Measurements from ENCODE around the gene PITPNM3. TPM values are rescaled to one million over a fixed set of nuclear protein-coding genes. Genes with fewer than 3 reads are reported as not detected.
A peak's percentile ranks its signal among the peaks of the same experiment; 100 is the strongest.

Gene PITPNM3
- total RNA-seq, 1 experiment from 2014 or later, result 1.5 TPM

DNA sequence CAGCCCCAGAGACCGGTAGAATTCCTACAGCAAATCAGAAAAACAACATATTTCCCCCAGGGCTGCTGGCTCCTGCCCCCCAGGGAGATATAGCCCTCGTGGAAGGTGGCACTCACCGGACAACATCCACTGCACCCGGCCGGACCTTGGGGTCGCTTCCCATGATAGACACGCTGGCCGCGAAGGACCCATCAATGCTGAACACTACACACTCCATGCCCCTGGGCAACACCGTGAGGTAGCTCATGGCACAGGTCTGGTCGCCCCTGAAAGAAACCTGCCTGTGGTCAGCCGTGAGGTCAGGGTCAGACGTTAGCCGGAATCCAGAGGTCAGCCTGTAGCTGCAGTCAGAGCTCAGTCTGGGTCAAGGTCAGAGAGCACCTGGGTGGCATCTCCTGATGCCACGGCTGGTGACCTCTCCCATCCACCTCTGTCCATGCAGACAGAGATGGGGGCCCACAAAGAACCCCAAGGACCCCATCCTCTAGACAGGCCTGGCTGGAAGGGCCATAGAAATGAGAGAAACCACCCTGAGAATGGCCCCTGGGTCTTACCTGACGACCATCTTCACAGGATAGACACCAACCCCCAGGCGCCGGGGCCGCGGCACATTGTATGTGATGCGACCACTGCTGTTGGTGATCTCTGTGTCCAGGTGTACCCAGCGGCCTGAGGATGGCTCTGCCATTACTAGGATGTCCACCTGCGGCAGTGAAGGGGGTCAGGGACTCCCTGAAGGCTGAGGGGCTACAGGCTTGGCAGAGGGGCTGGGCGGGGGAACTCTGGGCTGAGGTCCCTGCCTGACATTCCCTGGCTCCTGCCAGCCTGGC is 92.5 kb downstream of the PITPNM3 start:
- no peak for DNase-seq (ENCODE audit: low read depth)

DNA sequence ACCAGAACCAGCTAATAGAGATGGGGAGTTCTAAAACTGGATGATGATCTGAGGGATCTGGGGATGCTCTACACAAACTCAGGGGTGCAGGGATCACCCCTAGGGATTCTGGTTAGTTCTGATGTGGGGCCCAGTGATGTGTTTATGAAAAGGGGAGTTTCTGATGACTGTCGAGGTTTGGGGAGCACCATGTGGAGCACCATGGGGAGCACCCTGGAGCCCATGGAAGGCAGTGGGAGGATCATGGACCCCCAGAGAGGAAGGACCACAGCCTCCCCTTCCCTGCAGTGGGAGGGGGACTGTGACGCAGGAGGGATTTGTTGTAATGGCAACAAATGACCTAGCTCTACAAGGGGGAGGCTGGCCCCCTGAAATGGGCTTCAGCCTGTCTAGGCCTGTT is 93.7 kb downstream of the PITPNM3 start:
- no peak for DNase-seq (ENCODE audit: low read depth)

DNA sequence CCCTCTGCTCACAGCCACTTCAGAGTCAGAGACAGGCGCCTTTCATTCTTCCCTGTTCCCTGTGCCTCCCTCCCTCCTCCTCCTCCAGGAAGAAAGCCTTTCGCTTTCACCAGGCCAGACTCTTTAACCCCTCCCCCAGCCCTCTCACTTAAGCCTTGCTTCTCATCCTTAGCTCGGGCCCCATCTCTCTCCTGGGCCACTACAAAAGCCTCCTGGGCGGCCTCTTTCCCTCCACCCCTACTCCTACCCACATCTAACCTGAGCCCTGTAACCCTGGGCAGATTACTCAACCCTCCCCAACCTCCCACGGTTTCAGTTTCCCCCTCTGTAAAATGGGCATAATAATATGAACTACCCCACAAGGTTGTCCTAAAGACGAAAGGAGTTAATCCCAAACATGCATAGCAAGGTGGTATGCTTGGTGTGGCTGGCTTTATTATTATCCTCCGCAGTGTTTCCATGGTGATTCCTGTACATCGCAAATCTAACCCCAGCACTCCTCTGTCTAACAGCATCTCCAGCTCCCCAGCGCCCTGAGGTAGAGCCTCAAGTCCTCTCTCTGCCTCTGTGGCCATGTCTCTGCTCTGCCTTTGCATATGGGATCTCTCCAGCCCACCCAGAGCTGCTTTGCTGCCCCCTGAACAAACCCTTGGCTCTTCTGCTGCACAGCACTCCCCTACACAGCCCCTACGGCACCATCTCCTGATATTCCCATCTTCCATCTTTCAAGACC is 94.4 kb downstream of the PITPNM3 start:
- DNase-seq (ENCODE audit: low read depth), result no peak

DNA sequence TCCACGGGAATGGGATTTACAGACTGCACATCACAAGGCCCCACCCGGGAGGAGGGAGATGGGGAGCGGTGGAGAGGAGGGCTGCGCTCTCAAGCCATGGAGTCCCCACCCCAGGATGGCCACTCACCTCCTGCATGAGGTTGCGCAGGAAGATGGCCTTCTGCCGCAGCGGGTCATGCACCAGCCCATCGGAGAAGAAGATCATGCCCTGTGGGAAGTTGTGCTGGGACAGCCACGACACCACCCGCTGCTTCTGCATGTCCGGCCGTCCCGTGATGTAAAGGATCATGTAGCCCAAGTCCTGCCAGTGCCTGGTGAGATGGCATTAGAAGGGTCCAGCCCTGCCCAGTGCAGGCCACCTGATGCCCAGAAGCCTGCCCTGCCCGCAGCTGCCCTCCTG is 95.1 kb downstream of the PITPNM3 start:
- no peak for DNase-seq (ENCODE audit: low read depth)

DNA sequence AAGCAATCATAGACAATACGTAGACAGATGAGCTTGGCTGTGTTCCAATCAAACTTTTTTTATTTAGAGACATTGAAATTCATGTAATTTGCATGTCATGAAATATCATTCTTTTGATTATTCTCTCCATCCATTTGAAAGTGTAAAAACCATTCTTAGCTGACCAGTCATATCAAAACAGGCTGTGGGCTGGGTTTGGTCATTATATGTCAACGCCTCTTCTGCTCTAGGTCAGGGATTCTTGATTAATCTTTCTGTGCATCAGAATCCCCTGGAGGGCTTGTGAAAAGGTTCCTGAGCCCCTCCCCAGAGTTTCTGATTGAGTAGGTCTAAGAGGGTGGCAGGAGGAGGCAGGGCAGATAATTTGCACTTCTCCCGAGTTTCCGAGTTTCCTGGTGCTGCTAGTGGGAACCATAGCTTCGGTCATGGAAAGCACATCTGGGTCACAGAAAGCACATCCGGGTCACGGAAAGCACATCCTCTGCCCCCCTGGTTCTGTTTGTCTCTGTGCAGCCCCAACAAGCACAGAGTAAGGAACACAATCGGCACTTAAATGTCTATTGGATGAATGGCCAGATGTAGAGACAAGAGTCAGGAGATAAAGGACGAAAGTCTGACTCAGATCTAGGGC is 95.7 kb downstream of the PITPNM3 start:
- DNase-seq (ENCODE audit: low read depth), result no peak

DNA sequence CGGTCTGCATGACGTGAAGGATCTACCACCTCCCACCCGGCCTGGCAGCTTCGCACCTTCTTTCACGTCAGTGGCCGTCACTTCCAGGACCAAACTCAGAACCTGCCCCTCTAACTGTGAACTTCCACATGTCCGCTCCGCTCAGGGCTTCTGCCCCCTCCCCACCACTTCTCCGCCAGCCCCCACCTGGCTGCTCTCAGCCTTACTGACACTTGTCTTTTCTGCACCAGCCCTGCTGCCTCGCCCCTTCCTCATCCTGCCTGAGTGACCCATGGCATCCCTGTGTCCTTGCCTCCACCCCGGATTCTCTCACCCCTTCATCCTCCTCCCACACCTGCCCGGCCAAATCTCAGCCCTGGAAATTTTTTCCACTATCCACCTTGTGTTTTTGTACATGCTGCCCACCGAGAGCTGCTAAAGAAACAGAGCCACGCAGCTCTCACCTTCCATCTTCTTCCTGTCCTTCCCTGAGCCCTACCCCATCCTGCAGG is 97.8 kb downstream of the PITPNM3 start:
- DNase-seq (ENCODE audit: low read depth), result no peak

DNA sequence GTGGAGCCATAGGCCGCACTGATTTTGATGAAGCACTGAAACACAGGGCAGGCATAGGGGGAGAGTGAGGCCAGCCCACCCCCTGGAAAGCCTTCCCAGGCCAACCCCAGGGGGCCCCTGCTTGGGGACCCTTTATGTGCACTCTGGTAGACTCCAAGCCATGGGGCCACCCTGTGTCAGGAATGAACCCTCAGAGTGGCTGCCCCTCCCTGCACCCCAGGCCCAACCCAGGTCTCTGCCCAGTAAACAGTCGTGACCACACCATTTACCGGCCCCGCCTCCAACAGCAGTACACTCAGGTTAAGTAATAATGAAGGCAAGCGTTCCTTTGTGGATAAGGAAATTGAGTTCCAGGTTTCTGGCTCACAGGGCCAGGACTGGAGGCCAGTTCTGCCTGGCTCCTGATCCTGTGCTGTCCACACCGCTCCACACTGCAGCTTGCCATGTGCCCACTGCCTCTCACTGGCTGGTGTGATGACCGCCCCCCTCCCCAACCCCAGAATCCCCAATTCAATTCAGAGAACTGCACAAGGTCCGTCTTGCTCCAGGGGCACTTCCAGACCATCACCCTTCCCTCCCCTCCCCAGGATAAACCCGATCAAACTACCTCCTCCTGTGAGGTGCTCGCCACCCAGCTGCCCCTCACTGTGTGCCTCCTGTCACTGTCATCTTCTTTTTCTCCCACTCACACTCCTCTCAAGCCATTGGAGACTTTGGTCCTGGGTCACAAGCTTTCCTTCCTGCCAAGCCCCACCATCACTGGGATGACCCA is 98.5 kb downstream of the PITPNM3 start:
- no peak for DNase-seq (ENCODE audit: low read depth)

DNA sequence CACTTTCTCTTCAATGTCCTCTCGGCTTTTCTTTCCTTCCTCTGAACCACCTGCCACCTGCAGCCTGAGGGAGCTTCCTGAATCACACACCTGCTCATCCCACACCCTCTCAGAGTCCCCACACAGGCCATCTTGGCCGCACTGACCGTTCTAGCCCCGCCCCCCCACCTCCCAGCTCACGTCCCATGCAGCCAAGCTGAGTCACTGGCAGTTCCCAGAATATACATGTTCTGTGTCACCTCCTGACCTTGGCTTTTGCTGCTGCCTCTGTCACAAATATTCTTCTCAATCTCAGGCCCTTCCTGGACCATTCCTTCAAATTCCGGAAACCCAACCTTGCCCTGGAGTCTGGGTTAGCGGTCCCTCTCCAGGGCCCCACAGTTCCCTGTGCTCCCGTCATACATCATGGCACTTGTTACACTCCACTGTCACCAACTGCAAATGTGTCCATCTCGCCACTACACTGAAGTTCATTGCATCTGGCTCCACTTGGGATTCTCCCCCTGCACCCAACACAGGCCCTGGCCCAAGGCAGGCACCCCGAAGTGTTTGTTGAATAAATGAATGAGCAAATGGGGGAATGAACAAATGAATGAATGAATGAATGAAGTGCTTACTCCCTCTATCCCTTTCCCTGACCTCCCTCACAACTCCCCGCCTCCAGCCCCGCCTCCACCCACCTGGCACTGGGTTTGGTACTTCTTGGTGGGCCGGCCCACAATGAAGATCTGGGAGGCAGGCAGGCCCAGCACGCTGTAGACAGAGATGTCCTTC is 99.3 kb downstream of the PITPNM3 start:
- peak; percentile 64 for DNase-seq (ENCODE audit: low read depth)

DNA sequence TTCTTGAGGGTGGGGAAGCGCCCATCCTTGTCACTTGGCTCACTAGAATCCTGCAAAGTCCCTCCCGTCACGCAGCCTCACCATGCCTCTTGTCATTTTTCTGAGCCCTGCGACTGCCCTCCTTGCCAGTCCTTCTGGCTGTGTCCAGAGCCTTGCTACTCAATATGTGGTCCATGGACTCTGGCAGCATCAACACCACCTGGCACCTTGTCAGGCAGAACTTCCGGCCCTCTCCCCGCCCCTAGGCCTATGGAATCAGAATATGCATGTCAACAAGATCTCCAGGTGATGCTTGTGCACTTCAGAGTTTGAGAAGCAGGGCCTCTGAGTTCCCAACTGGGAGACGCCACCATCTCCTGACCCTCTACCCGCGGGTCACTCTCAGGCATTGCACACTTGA is 100.0 kb downstream of the PITPNM3 start:
- DNase-seq (ENCODE audit: low read depth), result no peak

DNA sequence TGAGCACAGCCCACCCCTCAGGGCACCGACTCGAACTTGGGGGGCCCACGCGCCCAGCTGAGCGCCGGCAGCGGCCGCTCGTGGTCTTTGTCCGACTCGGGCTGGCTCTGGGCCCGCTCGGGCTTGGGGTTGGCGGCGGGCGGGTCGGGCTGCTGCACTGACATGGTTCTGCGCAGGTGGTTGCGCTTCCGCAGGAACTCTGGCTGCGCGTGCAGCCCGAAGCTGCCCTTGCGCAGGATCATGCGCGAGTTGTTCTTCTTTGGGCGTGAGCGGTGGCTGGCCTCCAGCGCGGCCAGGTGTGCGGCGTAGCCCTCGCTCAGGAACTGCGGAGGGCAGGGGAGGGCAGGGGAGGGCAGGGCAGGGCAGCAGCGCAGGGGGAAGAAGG is 101.0 kb downstream of the PITPNM3 start:
- DNase-seq (ENCODE audit: low read depth), result no peak

DNA sequence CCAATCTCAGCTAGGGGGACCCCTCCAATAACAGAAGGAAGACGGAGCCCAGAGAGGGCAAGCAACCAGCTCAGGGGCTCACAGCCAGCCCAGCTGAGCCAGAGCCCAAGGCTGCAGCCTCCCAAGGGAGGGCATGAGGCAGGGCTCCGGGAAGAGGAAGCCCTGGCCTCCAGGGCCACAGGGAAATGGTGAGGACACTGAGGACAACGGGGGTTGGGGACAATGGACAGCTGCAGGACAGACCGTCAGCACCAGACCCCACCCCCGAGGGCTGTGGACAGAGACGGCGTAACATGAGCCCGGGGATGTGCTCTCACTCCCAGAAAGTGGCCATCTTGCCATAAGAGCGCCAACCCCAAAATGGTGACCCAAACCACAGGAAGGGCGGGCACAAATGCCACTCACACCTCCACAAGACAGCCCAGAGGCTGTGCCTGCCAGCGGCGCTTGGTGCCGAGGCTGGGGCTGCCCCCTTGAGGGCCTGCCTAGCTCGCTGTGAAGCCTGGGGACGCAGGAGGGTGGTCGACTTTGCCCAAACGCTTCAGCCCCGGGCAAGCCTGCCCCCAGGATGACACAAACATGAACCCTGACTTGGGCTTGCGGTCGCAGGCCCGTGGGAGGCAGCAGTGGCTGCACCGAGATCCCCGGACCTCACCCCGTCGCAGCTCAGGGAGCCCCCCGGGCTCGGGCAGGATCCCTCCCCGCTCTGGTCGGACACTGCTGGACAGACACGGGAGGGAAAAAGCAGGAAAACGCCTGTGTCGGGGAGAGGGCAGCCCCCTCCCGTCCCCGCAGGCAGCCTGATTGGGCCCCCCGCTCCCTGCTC is 101.6 kb downstream of the PITPNM3 start:
- no peak for DNase-seq (ENCODE audit: low read depth)

DNA sequence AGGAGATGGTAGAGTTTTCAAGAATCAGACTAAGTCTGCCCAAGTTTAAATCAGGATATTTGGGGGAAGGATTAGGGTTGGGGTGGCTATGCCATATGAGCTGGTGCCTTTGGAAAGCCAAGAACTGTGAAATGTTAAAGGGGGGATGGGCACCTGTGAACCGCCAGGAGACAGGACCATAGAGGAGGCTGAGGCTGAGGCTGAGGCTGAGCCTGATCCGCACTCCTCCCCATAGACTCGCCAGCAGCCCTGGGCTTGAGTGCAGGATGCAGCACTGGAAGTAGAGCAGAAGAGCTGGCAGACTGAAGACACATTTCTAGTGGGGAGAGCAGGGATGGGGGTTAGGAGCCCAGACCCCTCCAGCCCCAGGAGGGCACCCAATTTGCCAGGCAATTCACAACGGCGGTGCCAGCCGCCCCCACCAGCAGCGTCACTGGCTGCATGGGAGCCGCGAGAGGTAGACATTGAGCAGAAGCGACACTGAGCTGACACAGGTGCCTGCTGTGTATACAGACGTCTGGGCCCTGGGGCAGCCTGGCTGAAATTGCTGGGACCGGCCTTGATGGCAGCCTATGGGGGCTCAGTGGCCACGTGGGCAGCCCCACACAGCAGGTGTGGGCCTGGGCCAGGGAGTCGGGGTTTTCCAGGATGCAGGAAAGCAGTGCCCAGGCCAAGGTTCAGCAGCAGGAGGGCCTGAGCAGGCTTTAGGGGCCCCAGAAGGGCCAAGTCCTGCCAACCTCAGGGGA is 102.9 kb downstream of the PITPNM3 start:
- DNase-seq (ENCODE audit: low read depth), result no peak

DNA sequence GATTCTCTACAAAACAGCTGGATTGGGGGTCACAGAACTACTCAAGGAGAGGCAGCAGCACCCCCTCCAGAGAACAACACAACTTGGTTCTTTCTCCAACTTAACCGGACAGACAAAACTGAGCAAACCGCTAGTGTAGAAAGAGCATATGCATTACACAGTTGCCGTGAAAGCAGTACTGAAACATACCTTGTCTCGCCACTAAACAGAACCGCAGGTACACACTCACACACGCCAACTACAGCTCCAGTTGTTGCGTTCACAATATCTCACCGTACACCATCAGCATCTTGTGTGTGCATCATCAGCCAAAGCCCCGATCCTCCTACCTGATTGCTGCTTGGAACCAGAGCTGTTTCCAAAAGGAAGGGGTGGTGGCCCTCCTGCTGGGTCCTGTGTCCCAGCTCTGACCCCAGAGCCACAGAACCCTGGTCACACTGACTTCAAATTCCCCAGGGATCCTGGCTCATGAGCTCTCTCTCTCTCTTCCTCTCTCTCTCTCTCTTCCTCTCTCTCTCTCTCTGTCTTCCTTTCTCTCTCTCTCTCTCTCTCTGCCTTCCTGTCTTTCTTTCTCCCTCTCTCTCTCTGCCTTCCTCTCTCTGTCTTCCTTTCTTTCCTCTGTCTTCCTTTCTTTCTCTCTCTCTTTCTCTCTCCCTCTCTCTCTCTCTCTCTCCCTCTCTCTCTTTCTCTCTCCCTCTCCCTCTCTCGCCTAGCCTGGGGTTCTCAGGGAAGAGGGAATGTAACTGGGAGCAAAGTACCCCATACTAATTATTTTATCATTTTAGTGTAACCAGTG is 103.7 kb downstream of the PITPNM3 start:
- DNase-seq (ENCODE audit: low read depth), result no peak

DNA sequence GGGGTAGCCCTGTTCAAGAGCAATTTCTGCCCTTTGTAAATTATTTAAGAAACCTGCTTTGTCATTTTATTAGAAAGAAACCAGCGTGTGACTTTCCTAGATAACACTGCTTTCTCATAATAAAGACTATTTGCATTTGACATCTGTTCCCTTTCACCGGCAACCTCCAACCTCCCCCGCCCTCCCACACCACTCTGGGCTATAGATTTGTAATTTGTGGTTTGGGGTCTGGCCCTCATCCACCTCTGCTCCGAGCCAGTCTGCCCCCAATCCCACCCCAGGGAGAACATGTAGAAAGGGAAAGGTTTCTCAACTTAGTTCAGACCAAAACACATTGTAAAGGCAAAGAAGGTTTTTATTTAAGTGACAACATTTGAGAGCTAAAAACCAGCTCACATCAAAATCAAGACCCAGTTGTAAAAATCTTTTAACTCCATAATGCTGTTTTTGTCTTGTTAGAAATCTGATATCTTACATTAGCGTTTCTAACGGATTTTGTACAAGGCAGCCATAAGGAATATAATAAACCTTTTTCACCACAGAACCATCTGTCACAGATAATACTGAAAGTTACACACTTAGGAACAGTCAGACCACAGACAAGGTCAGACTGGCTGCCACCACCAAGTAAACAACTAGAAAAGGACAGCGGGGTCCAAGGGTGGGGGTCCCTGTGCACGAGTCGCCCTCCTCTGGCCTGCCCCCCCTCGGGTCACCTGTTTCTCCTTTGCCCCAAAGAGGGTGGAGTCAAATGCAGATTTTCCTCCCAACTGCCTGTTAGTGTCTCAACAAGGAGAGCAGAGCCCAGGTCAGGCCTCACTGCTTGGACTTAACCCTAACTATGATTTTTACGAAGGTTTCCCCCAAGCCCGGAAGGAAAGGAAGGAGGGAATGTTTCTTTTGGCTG is 105.2 kb downstream of the PITPNM3 start:
- DNase-seq (ENCODE audit: low read depth), result no peak

DNA sequence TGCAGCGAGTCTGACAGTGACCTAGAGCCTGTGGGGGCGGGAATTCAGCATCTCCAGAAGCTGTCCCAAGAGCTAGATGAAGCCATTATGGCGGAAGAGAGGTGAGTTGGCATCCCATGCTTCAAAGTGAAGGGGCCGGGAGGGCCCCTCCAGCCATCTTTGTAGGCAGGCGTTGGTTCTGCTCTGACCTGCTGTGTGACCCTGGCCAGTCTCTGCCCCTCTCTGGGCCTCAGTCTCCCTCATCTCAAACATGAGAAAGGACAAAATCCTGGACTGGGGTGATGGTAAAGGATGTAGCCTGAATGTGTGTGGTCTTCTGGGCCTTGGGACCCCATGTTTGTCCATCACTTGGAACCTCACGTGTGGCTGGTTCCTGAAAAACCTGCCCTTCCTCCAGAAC is 107.0 kb downstream of the PITPNM3 start:
- no peak for DNase-seq (ENCODE audit: low read depth)

DNA sequence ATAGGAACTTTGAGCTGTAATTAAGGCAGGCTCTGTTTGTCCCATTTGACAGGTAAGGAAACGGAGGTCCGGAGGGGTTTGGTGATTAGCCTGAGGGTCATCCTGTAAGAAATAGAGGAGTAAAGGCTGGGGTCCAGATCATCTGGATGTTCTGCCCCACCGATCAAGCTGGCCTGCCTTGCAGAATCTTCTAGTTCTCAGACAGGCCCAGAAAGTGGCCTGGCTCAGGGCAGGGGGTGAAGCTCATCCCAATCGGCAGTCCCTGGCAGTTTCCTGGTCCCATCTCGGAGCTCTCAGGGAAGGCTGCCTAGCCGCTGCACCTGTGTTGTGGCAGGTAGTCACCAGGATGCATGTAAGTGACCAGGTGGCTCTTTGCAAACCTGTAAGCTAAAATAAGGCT is 107.9 kb downstream of the PITPNM3 start:
- no peak for DNase-seq (ENCODE audit: low read depth)

DNA sequence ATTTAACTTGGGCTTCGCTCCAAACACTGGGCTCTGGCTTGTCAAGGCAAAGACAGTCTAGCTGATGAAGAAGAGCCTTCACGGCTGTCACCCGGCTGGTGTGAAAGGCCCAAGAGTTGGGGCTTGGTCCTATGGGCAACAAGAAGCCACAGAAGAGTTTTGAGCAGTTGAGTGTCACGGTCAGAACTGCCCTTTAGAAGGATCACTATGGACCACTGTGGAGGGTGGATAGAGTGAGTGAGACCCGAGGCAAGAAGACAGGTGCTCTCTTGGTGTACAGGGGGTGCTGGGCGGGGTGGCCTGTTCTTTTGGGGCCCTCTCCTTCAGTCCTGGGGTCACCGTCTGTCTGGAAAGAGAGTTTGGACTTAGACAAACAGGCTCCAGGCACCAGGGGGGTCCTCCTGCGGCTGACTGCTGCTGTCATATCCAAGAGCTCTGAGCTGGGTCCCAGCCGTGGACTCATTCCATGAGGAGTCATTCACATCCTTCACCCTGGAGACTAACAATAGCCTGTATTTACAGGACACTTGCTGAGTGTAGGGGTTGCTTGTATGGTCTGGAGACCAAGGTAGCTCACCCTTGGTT is 109.7 kb downstream of the PITPNM3 start:
- DNase-seq (ENCODE audit: low read depth), result no peak
